AG09319 (cell line): ENCODE results near the gene NEDD4L.
"Not testable (repeated sequence)": the region's sequence is repeated elsewhere in the genome, so short reads cannot be mapped to it uniquely, and the experiment has no call there.

Source experiments
- DNase-seq: peaks from one replicate; pipeline ENCODE4 v3.0.0-alpha.2; 2010; ENCODE audit warnings: low read depth; ENCODE audit errors: extremely low read depth
- TF ChIP-seq, protein P1 (sequence below): IDR thresholded peaks from 2 replicates; pipeline ENCODE4 v1.5.1; 2011; ENCODE audit warnings: low read depth, mild to moderate bottlenecking, inconsistent platforms, low read length, moderate library complexity

Gene NEDD4L

DNA sequence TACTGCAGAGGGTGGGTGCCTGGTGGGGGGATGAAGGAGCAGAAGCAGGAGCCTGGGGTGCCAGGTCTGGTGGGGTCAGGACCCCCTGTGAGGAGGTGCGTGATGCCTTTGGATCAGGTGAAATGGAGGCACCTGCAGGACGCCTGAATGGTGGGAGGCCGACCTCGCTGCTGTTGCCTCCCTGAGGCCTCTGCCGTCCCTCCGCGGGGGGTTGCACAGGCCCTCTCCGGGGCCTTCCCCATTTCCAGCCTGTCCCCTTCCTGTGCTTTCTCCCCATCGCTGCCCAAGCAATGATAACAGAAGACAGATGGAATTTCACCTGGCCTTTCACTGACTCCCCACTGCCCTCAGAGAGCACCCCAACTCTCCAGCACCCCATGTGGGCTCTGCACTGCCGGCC is 325.6 kb downstream of the NEDD4L start:
- TF ChIP-seq, protein P1, sequence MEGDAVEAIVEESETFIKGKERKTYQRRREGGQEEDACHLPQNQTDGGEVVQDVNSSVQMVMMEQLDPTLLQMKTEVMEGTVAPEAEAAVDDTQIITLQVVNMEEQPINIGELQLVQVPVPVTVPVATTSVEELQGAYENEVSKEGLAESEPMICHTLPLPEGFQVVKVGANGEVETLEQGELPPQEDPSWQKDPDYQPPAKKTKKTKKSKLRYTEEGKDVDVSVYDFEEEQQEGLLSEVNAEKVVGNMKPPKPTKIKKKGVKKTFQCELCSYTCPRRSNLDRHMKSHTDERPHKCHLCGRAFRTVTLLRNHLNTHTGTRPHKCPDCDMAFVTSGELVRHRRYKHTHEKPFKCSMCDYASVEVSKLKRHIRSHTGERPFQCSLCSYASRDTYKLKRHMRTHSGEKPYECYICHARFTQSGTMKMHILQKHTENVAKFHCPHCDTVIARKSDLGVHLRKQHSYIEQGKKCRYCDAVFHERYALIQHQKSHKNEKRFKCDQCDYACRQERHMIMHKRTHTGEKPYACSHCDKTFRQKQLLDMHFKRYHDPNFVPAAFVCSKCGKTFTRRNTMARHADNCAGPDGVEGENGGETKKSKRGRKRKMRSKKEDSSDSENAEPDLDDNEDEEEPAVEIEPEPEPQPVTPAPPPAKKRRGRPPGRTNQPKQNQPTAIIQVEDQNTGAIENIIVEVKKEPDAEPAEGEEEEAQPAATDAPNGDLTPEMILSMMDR: no peak
- no peak for DNase-seq

DNA sequence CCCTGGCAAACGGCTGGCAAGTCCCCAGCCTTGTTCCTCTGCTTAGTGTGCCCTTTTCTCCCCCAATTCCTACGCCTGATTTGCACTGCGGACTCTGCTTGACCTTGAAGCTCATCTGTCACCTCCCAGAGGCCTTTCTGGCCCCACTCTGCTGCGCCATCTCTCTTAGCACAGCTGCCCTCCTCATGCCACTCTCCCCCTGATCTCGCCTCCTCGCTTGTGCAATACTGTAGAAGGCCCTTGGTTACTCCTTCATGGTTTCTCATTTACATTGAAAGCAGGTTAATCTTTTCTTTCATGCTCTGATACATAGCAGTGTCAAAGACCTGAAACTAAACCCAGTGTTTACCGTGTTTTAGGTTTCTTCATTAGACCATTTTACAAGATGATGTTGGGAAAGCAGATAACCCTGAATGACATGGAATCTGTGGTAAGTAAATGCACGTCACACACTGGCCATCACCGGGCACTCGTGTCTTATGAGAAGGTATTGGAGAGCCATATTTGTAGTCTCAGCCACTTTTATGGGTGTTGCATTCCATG is 326.1 kb downstream of the NEDD4L start:
- TF ChIP-seq, protein P1: no peak
- DNase-seq: no peak

DNA sequence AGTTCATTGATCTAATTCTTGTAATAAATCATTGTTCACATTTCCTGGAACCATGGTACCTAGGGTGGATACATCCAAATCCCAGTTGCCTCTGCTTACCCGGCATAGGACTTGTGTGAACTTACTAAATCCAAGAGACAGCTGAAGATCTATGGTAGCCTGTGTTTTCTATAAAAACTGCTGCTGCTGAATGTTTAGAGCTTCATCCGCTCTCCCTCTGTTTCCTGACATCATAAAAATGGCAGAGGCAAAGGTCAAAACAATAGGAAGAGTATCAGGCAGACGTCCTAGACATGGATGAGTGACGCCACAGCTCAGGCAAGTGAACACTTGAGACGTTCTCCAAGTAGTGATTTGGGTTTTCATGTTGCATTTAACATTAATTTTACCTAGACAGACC is 326.6 kb downstream of the NEDD4L start:
- TF ChIP-seq, protein P1: no peak
- no peak for DNase-seq

GRCh38 chr18:58373481-58373880 is 329.5 kb downstream of the NEDD4L start:
- DNase-seq: no peak
- TF ChIP-seq, protein P1: no peak

DNA sequence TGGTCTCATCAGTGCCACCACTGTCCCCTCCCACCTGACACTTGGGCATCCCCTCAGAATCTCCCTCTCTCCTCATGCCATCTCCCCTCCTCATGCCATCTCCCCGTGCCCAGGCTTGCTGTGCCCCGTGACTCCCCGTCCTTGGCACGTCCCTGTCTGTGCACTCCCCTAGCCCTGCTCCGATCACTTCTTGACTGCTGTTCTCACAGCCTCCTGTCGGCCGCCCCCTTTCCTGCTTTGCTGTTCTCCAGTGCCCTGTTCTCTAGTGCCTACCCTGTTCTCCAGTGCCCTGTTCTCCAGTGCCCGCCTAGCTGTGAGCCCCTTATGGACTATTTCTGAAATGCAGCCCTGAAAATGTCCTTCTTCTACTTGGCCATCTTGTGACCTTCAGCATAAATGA is 331.0 kb downstream of the NEDD4L start:
- TF ChIP-seq, protein P1: no peak
- DNase-seq: no peak

GRCh38 chr18:58378411-58379379 is 334.7 kb downstream of the NEDD4L start:
- TF ChIP-seq, protein P1: no peak
- DNase-seq: no peak

GRCh38 chr18:58379443-58379842 is 335.4 kb downstream of the NEDD4L start:
- TF ChIP-seq, protein P1: no peak
- DNase-seq: no peak

DNA sequence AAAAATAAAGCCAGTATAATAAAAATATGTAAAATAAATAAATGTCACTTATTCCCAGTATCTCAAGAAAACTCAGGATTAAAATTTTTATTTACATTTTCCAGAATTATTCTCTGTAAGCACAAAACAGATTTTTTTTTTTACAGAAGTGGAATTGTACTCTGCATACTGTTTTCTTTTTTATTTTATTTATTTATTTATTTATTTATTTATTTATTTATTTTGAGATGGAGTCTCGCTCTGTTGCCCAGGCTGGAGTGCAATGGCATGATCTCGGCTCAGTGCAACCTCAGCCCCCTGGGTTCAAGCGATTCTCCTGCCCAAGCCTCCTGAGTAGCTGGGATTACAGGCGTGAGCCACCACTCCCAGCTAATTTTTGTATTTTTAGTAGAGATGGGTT is 336.1 kb downstream of the NEDD4L start:
- not testable (repeated sequence) for DNase-seq
